CD14-positive monocyte (primary cell): ENCODE results near the gene MAGOHB. TPM values are rescaled to one million over a fixed set of nuclear protein-coding genes. Genes with fewer than 3 reads are reported as not detected.
"Not testable (repeated sequence)": the region's sequence is repeated elsewhere in the genome, so short reads cannot be mapped to it uniquely, and the experiment has no call there.

Experiments used
- DNase-seq, 3 donors: peaks; one replicate each; pipeline ENCODE4 v3.0.0-alpha.2; 2011 to 2022
- H2AFZ ChIP-seq: 2 replicates; pipeline ENCODE4 v1.6.0; 2012; ENCODE audit warnings: mild to moderate bottlenecking, low read depth, low read length, inconsistent platforms; ENCODE audit not compliant: insufficient read depth, poor library complexity, severe bottlenecking
- H3K27ac ChIP-seq, 2 donors: 1 replicate in 1 of 2; 2 replicates in 1 of 2; pipeline ENCODE4 v1.5.1; 2012 to 2013; ENCODE audit warnings: low read length in 2 of 2, control low read depth in 1 of 2, inconsistent platforms in 1 of 2, low read depth in 1 of 2, mild to moderate bottlenecking in 1 of 2
- H3K27me3 ChIP-seq, 2 donors: one replicate each; pipeline versions ENCODE4 v1.6.0 to v1.6.1; 2011 to 2013; ENCODE audit warnings: low read length in 2 of 2; ENCODE audit not compliant: control insufficient read depth in 2 of 2, insufficient read depth in 2 of 2
- H3K36me3 ChIP-seq, 2 donors: replicated peaks in 1 of 2; 1 replicate in 1 of 2; 2 replicates in 1 of 2; pipeline versions ENCODE4 v1.5.1 to v1.6.1; 2012 to 2013; ENCODE audit warnings: low read length in 2 of 2, control low read depth in 1 of 2, inconsistent platforms in 1 of 2, mild to moderate bottlenecking in 1 of 2; ENCODE audit not compliant: insufficient read depth in 2 of 2, control insufficient read depth in 1 of 2
- H3K4me1 ChIP-seq, 2 donors: 1 replicate in 1 of 2; 2 replicates in 1 of 2; pipeline versions ENCODE4 v1.5.1 to v1.6.1; 2012 to 2013; ENCODE audit warnings: low read length in 2 of 2, control low read depth in 1 of 2, inconsistent platforms in 1 of 2, mild to moderate bottlenecking in 1 of 2, moderate library complexity in 1 of 2; ENCODE audit not compliant: insufficient read depth in 2 of 2, control insufficient read depth in 1 of 2
- H3K4me2 ChIP-seq: replicated peaks from 2 replicates; pipeline ENCODE3; 2012; ENCODE audit warnings: low read length, moderate library complexity, mild to moderate bottlenecking; ENCODE audit not compliant: poor library complexity, severe bottlenecking; ENCODE audit errors: extremely low read depth
- H3K4me3 ChIP-seq, 3 experiments: fragments of 200-600 bp in 1 of 3; sonication (generic) in 1 of 3; replicated peaks in 1 of 3; 1 replicate in 2 of 3; 2 replicates in 1 of 3; pipeline ENCODE4 v1.5.1; 2011 to 2013; ENCODE audit warnings: low read length in 3 of 3, mild to moderate bottlenecking in 3 of 3, control low read depth in 2 of 3, low read depth in 2 of 3, inconsistent platforms in 1 of 3, moderate library complexity in 1 of 3
- H3K79me2 ChIP-seq: 2 replicates; pipeline ENCODE4 v1.6.0; 2012; ENCODE audit warnings: mild to moderate bottlenecking, control low read depth, inconsistent platforms, low read length, moderate library complexity; ENCODE audit not compliant: insufficient read depth
- H3K9ac ChIP-seq: 2 replicates; pipeline ENCODE4 v1.6.0; 2017; ENCODE audit warnings: low read length, mild to moderate bottlenecking; ENCODE audit not compliant: insufficient read depth, poor library complexity, severe bottlenecking
- H3K9me3 ChIP-seq, 2 donors: replicated peaks in 1 of 2; 1 replicate in 1 of 2; 2 replicates in 1 of 2; pipeline versions ENCODE4 v1.5.1 to v1.6.1; 2012 to 2013; ENCODE audit warnings: low read length in 2 of 2, control low read depth in 1 of 2; ENCODE audit not compliant: control insufficient read depth in 1 of 2, insufficient read depth in 1 of 2
- H4K20me1 ChIP-seq: 2 replicates; pipeline ENCODE4 v1.6.0; 2012; ENCODE audit warnings: mild to moderate bottlenecking, low read length, control low read depth, moderate library complexity; ENCODE audit not compliant: insufficient read depth
- H3K27ac Mint-ChIP-seq, 7 donors: one replicate each; pipeline ENCODE4 v1.8.0; 2020; ENCODE audit warnings: mild to moderate bottlenecking in 7 of 7, mixed read lengths in 7 of 7, moderate library complexity in 6 of 7, inconsistent platforms in 2 of 7
- H3K27me3 Mint-ChIP-seq, 3 donors: one replicate each; pipeline ENCODE4 v1.8.0; 2021 to 2022; ENCODE audit warnings: low read depth in 3 of 3, mild to moderate bottlenecking in 3 of 3, mixed read lengths in 3 of 3, moderate library complexity in 3 of 3, inconsistent platforms in 1 of 3
- H3K36me3 Mint-ChIP-seq, 2 donors: one replicate each; pipeline ENCODE4 v1.8.0; 2020; ENCODE audit warnings: mixed read lengths in 2 of 2, inconsistent platforms in 1 of 2, mild to moderate bottlenecking in 1 of 2
- H3K4me1 Mint-ChIP-seq: one replicate; pipeline ENCODE4 v1.8.0; 2020; ENCODE audit warnings: mild to moderate bottlenecking, mixed read lengths
- H3K4me3 Mint-ChIP-seq, 2 donors: one replicate each; pipeline ENCODE4 v1.8.0; 2020; ENCODE audit warnings: mild to moderate bottlenecking in 2 of 2, mixed read lengths in 2 of 2, moderate library complexity in 1 of 2
- H3K9me3 Mint-ChIP-seq, 7 donors: one replicate each; pipeline ENCODE4 v1.8.0; 2020 to 2022; ENCODE audit warnings: mixed read lengths in 7 of 7, mild to moderate bottlenecking in 6 of 7, moderate library complexity in 6 of 7, inconsistent platforms in 2 of 7
- CTCF ChIP-seq: fragments of 200-600 bp; IDR thresholded peaks from one replicate; pipeline ENCODE4 v1.8.0; 2022; ENCODE audit warnings: antibody characterized with exemption, mild to moderate bottlenecking
- WGBS: methylation state at CpG from one replicate; pipeline ENCODE4 v1.1.5; 2013; ENCODE audit warnings: missing lambda C conversion rate; ENCODE audit not compliant: insufficient coverage; 5-methylcytosine and 5-hydroxymethylcytosine counted together
- intact Hi-C, 2 donors: fragments of 100-400 bp; cut with micrococcal nuclease; formaldehyde crosslinking; loops; one replicate each; pipeline versions ENCODE4 v1.15.0 to v1.15.1; 2023
- polyA plus RNA-seq, 3 donors: library from polyadenylated mRNA; depleted of rRNA in 1 of 3; unstranded in 2 of 3; stranded (reverse) in 1 of 3; fragments of 300-500 nt in 2 of 3; fragments of >200 nt in 1 of 3; fragmentation: Illumina TruSeq in 2 of 3; gene quantifications; 1 replicate in 2 of 3; 2 replicates in 1 of 3; pipeline ENCODE4 v1.2.3, GENCODE V29; 2012 to 2021

MAGOHB gene
- polyA plus RNA-seq, 3 donors: 6.9 to 23.5 (median 19.5) TPM

GRCh38 chr12:10574307-10574706 lies 39.1 kb downstream of the MAGOHB start:
- 100% methylated on average over 2 of the region's 2 CpGs for WGBS
- Histone ChIP-seq H3K36me3 (no peaks in the 10 kb centered on the region), H3K79me2 (no peaks in the 10 kb centered on the region), H3K4me3 (no peak overlapping the region), H3K9ac (no peak overlapping the region), H3K4me2 (no peak overlapping the region), H3K9me3 (peaks cover 0 to 4% of the 10 kb centered on the region in 2 donors), H4K20me1 (no peaks in the 10 kb centered on the region), H3K27me3 (no peaks in the 10 kb centered on the region), H3K27ac (no peak overlapping the region), H2AFZ (no peak overlapping the region), H3K4me1 (no peaks in the 10 kb centered on the region)
- H3K27me3 Mint-ChIP-seq: peaks cover 0 to 6% (median 2%) of the 10 kb centered on the region in 3 donors
- intact Hi-C loops: no loop called here
- H3K4me1 Mint-ChIP-seq: no peaks in the 10 kb centered on the region
- H3K4me3 Mint-ChIP-seq: peak overlapping the region in 1 of 2 donors; percentile 5
- TF ChIP-seq CTCF: no peak
- peaks cover 3 to 16% (median 7%) of the 10 kb centered on the region in 7 donors for H3K9me3 Mint-ChIP-seq
- DNase-seq: no peak
- H3K27ac Mint-ChIP-seq: no peak overlapping the region
- H3K36me3 Mint-ChIP-seq: no peaks in the 10 kb centered on the region

GRCh38 chr12:10572021-10572490 lies 41.4 kb downstream of the MAGOHB start:
- no CpG with 5 or more reads among the region's 3 CpGs for WGBS

More at GRCh38 chr12:10572021-10572490, 41.4 kb downstream of the MAGOHB start:
- H3K4me2 ChIP-seq, H2AFZ ChIP-seq, H3K27me3 Mint-ChIP-seq, H3K9ac ChIP-seq, intact Hi-C loops, H3K4me3 Mint-ChIP-seq, H3K27me3 ChIP-seq, H3K9me3 ChIP-seq, H3K4me1 Mint-ChIP-seq, H3K36me3 ChIP-seq, H3K27ac Mint-ChIP-seq, DNase-seq, H3K36me3 Mint-ChIP-seq, H3K79me2 ChIP-seq, H4K20me1 ChIP-seq, H3K4me1 ChIP-seq, H3K4me3 ChIP-seq, H3K27ac ChIP-seq: not testable (repeated sequence)
- peaks cover 5 to 16% (median 7%) of the 10 kb centered on the region in 7 donors for H3K9me3 Mint-ChIP-seq
